H9 (cell line): Measurements from ENCODE around the gene EXPH5. TPM values are rescaled to one million over a fixed set of nuclear protein-coding genes. Genes with fewer than 3 reads are reported as not detected.

Experiments
- DNase-seq: peaks from one replicate; pipeline ENCODE4 v3.0.0-alpha.2; 2017
- H2AFZ ChIP-seq: one replicate; pipeline ENCODE4 v1.6.1; 2013; ENCODE audit warnings: mild to moderate bottlenecking, low read length, control low read depth, moderate library complexity
- H2AK5ac ChIP-seq: 2 replicates; pipeline ENCODE4 v1.6.1; 2013; ENCODE audit warnings: low read length, control low read depth, mixed read lengths; ENCODE audit not compliant: insufficient read length
- H2BK120ac ChIP-seq: one replicate; pipeline ENCODE4 v1.6.1; 2013; ENCODE audit warnings: low read depth, mild to moderate bottlenecking, low read length, control low read depth, inconsistent platforms; ENCODE audit not compliant: poor library complexity, severe bottlenecking
- H2BK12ac ChIP-seq: 2 replicates; pipeline ENCODE4 v1.6.1; 2013; ENCODE audit warnings: low read length, control low read depth, mixed read lengths, low read depth; ENCODE audit not compliant: insufficient read length
- H2BK15ac ChIP-seq: 2 replicates; pipeline ENCODE4 v1.6.1; 2013; ENCODE audit warnings: low read depth, low read length, control low read depth
- H2BK20ac ChIP-seq: one replicate; pipeline ENCODE4 v1.6.1; 2013; ENCODE audit warnings: low read depth, mild to moderate bottlenecking, low read length, control low read depth, inconsistent platforms; ENCODE audit not compliant: poor library complexity, severe bottlenecking
- H2BK5ac ChIP-seq: 2 replicates; pipeline ENCODE4 v1.6.1; 2013; ENCODE audit warnings: low read length, control low read depth, mixed read lengths; ENCODE audit not compliant: insufficient read length
- H3K14ac ChIP-seq: 2 replicates; pipeline ENCODE4 v1.6.1; 2013; ENCODE audit warnings: low read length, control low read depth; ENCODE audit not compliant: insufficient read depth
- H3K18ac ChIP-seq: 2 replicates; pipeline ENCODE4 v1.6.1; 2013; ENCODE audit warnings: low read depth, mild to moderate bottlenecking, mixed read lengths, low read length, control low read depth; ENCODE audit not compliant: insufficient read length
- H3K23ac ChIP-seq: 2 replicates; pipeline ENCODE4 v1.6.1; 2013; ENCODE audit warnings: low read length, control low read depth, mixed read lengths, low read depth; ENCODE audit not compliant: insufficient read length
- H3K23me2 ChIP-seq: 2 replicates; pipeline ENCODE4 v1.6.1; 2013; ENCODE audit warnings: low read depth, mild to moderate bottlenecking, mixed read lengths, low read length, control low read depth; ENCODE audit not compliant: insufficient read length, poor library complexity, severe bottlenecking
- H3K27ac ChIP-seq: 2 replicates; pipeline ENCODE4 v1.5.1; 2013; ENCODE audit warnings: low read length, control low read depth, mixed read lengths, low read depth; ENCODE audit not compliant: insufficient read length
- H3K27me3 ChIP-seq: 2 replicates; pipeline ENCODE4 v1.6.1; 2013; ENCODE audit warnings: low read length, control low read depth, inconsistent platforms; ENCODE audit not compliant: insufficient read depth
- H3K4ac ChIP-seq: 2 replicates; pipeline ENCODE4 v1.6.1; 2013; ENCODE audit warnings: low read depth, mild to moderate bottlenecking, control low read depth, inconsistent platforms, low read length, moderate library complexity
- H3K4me1 ChIP-seq: 2 replicates; pipeline ENCODE4 v1.6.1; 2013; ENCODE audit warnings: low read length, control low read depth, inconsistent platforms; ENCODE audit not compliant: insufficient read depth
- H3K4me2 ChIP-seq: 2 replicates; pipeline ENCODE4 v1.6.1; 2013; ENCODE audit warnings: low read length, control low read depth, mixed read lengths; ENCODE audit not compliant: insufficient read length, insufficient read depth
- H3K56ac ChIP-seq: 2 replicates; pipeline ENCODE4 v1.6.1; 2013; ENCODE audit warnings: low read depth, mild to moderate bottlenecking, mixed read lengths, low read length, control low read depth; ENCODE audit not compliant: insufficient read length
- H3K79me1 ChIP-seq: 2 replicates; pipeline ENCODE4 v1.6.1; 2013; ENCODE audit warnings: low read depth, mild to moderate bottlenecking, moderate library complexity, low read length, control low read depth, inconsistent platforms; ENCODE audit not compliant: insufficient read depth, poor library complexity, severe bottlenecking
- H3K79me2 ChIP-seq: 2 replicates; pipeline ENCODE4 v1.6.1; 2013; ENCODE audit warnings: low read length, control low read depth, inconsistent platforms; ENCODE audit not compliant: insufficient read depth
- H3K9ac ChIP-seq: 2 replicates; pipeline ENCODE4 v1.6.1; 2013; ENCODE audit warnings: low read length, control low read depth, mixed read lengths; ENCODE audit not compliant: insufficient read length; ENCODE audit errors: extremely low read depth
- H3K9me3 ChIP-seq: one replicate; pipeline ENCODE4 v1.6.1; 2013; ENCODE audit warnings: low read depth, low read length, inconsistent platforms; ENCODE audit not compliant: control insufficient read depth
- H3T11ph ChIP-seq: one replicate; pipeline ENCODE4 v1.6.1; 2013; ENCODE audit warnings: mild to moderate bottlenecking, low read length, control low read depth, inconsistent platforms
- H4K20me1 ChIP-seq: one replicate; pipeline ENCODE4 v1.6.1; 2013; ENCODE audit not compliant: control insufficient read depth, insufficient read length, insufficient read depth
- H4K5ac ChIP-seq: 2 replicates; pipeline ENCODE4 v1.6.1; 2013; ENCODE audit warnings: low read depth, mild to moderate bottlenecking, mixed read lengths, low read length, control low read depth; ENCODE audit not compliant: insufficient read length
- H4K8ac ChIP-seq: replicated peaks from 2 replicates; pipeline ENCODE4 v1.6.1; 2013; ENCODE audit warnings: low read length, control low read depth, mixed read lengths, low read depth; ENCODE audit not compliant: insufficient read length
- H4K91ac ChIP-seq: 2 replicates; pipeline ENCODE4 v1.6.1; 2013; ENCODE audit warnings: low read depth, mild to moderate bottlenecking, moderate library complexity, mixed read lengths, low read length, control low read depth; ENCODE audit not compliant: insufficient read length
- H3K27ac Mint-ChIP-seq, 3 experiments: 2 replicates in 2 of 3; 3 replicates in 1 of 3; pipeline ENCODE4 v1.8.0; 2020 to 2021; ENCODE audit warnings: mixed read lengths in 3 of 3, mild to moderate bottlenecking in 1 of 3, moderate library complexity in 1 of 3
- H3K27me3 Mint-ChIP-seq: 2 replicates; pipeline ENCODE4 v1.8.0; 2021; ENCODE audit warnings: low read depth, mild to moderate bottlenecking, moderate library complexity, mixed read lengths
- H3K36me3 Mint-ChIP-seq, 3 experiments: 2 replicates in 2 of 3; 3 replicates in 1 of 3; pipeline ENCODE4 v1.8.0; 2020 to 2021; ENCODE audit warnings: low read depth in 3 of 3, mixed read lengths in 3 of 3; ENCODE audit not compliant: insufficient read depth in 1 of 3
- H3K4me1 Mint-ChIP-seq, 2 experiments: 2 replicates each; pipeline ENCODE4 v1.8.0; 2020; ENCODE audit warnings: mixed read lengths in 2 of 2
- H3K4me3 Mint-ChIP-seq, 2 experiments: 2 replicates in 1 of 2; 3 replicates in 1 of 2; pipeline ENCODE4 v1.8.0; 2020 to 2021; ENCODE audit warnings: mild to moderate bottlenecking in 2 of 2, mixed read lengths in 2 of 2, moderate library complexity in 1 of 2
- H3K9me3 Mint-ChIP-seq, 2 experiments: 2 replicates in 1 of 2; 3 replicates in 1 of 2; pipeline ENCODE4 v1.8.0; 2020; ENCODE audit warnings: mild to moderate bottlenecking in 2 of 2, mixed read lengths in 2 of 2, moderate library complexity in 1 of 2
- CTCF ChIP-seq: fragments of 200-600 bp; sonication (generic); conservative IDR thresholded peaks from 3 replicates; pipeline ENCODE4 v1.8.0; 2021; ENCODE audit warnings: antibody characterized with exemption, mild to moderate bottlenecking
- WGBS: extraction: QIAGEN DNeasy Blood & Tissue Kit; methylation state at CpG from one replicate; pipeline ENCODE4 v1.1.7; 2013; ENCODE audit warnings: missing lambda C conversion rate, low lambda C conversion rate, mixed read lengths; ENCODE audit not compliant: insufficient read length; ENCODE audit errors: extremely low coverage; 5-methylcytosine and 5-hydroxymethylcytosine counted together
- total RNA-seq: library from RNA; stranded (reverse); gene quantifications from 2 replicates; pipeline ENCODE4 v1.2.1, GENCODE V29; 2021

The EXPH5 gene
- total RNA-seq, 1 experiment from 2014 or later = 3.1 TPM

DNA sequence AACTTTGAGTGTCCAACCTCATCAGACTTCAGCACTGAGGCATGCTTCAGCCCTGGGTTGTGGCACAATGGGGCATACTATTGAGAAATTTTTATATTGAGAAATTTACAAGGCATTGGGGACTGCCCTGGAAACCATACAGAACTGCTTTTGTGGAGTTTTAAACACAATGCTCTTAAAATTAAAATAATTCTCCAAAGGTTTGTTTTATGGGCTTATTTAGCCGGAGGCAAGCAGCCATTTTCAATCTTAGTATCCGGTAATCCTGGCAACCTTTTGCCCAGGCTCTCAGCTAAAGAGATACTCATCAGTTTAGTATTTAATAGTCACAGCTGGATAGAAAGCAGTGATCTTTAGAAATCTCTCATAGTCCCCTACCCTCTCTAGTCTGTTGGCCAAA is 3.1 kb upstream of the EXPH5 start:
- Histone ChIP-seq H3K14ac (no peak overlapping the region), H2BK120ac (no peak overlapping the region), H3K27me3 (peaks cover 6% of the 10 kb centered on the region; the same call in 1 of the 2 replicates), H2BK12ac (no peak overlapping the region), H3K18ac (no peak overlapping the region), H2AFZ (no peak overlapping the region), H4K5ac (no peak overlapping the region), H3K23ac (no peak overlapping the region), H3K56ac (no peak overlapping the region), H3K27ac (no peak overlapping the region), H3K4ac (no peak overlapping the region), H3K79me2 (0 out of 2 replicates have a peak, but pooled peaks cover 2% of the 10 kb centered on the region), H2BK5ac (no peak overlapping the region), H3T11ph (no peak overlapping the region), H3K23me2 (peaks cover 10% of the 10 kb centered on the region), H4K91ac (no peak overlapping the region), H3K79me1 (no peaks in the 10 kb centered on the region), H4K8ac (no peak overlapping the region), H2BK20ac (no peak overlapping the region), H2BK15ac (no peak overlapping the region), H4K20me1 (no peaks in the 10 kb centered on the region), H3K4me2 (no peak overlapping the region), H2AK5ac (no peak overlapping the region), H3K9ac (no peak overlapping the region), H3K4me1 (no peaks in the 10 kb centered on the region; the same call in 1 of the 2 replicates), H3K9me3 (no peaks in the 10 kb centered on the region)
- Mint-ChIP-seq H3K27ac (no peak overlapping the region), H3K9me3 (no peaks in the 10 kb centered on the region; a peak in 1 of 5 replicates), H3K4me3 (no peak overlapping the region), H3K4me1 (peaks cover 26 to 33% of the 10 kb centered on the region in 2 experiments), H3K36me3 (no peaks in the 10 kb centered on the region), H3K27me3 (peaks cover 12% of the 10 kb centered on the region)
- no peak for TF ChIP-seq CTCF
- DNase-seq = no peak
- WGBS = no CpG with 5 or more reads among the region's 2 CpGs
